Measurements from ENCODE around the gene RNF208. TPM values are rescaled to one million over a fixed set of nuclear protein-coding genes. Genes with fewer than 3 reads are reported as not detected.

The RNF208 gene
- total and polyA plus RNA-seq, 7 donors = 4.8 to 12.8 (median 6.4) TPM

DNA sequence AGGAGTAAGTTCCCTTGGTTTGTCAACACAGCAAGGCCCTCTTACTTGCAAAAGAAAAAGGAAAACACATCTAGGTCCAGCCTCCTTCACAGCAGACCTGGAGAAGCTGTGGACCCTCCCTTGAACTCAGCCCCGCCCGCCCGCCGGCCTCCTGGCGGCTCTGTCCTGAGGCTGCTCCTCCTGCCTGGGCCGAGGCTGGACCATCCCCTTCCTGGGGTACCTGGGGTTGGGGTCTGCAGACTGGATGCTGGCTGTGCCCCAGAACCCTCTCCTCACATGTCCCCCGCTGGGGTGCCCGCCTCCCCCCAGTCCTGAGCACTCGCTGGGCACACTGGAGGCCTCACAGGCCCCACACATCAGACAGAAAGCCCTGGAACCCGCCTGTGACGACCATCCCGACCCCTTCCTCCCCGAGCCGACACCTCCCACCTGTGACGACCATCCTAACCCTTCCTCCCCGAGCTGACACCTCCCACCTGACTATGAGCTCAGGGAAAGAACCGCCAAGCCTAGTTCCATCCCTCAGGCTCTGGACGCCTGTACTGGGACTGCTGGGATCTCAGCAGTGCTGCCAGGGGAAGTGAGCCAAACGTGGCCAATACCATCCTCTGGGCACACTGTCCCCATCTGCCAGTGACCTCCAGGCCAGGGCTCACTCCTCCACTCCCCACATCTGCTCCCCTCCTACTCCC is 43.0 kb downstream of the RNF208 start:
- 87 to 88% (median 88%) methylated on average over 19 of the region's 19 CpGs for WGBS, 3 donors
- peaks cover 3 to 72% of the 10 kb centered on the region in 2 donors for H3K36me3 ChIP-seq (ENCODE audit: insufficient read depth in 1 of 2, low read depth in 1 of 2)

DNA sequence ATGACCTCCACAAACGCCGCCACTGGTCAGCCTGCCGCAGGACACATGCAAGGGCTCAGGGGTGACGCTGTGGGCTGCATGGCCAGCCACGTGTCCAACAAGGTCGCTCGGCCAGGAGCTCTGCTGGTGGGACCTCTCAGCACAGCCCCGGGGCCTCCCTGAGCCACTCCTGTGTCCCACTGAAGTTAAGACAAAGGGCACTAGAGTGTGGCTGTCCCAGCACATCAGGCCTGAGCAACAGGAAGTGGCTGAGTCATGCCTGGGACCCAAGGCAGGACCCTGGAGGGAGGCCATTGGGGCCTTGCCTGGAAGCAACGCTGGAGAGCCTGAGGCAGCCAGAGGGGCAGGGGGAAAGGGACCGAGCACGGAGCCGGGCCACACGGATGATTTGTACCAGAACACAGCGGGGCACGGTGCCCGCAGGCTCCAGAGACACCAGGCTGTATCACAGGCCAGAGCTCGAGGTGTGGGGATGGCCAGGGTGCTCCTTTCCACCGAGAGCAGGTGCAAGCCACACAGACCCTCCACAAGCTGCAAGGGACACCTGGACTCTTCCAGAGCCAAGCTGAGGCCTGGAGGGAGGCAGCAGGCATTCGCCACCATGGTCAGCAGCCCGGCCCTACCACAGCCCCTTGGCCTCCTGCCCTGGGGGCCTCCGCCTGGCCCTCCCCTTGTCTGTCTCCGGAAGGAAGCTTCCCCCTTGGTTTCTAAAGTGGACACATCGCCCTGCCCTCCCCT is 43.7 kb downstream of the RNF208 start:
- Histone ChIP-seq H3K27me3 (ENCODE audit: insufficient read depth in 3 of 3, low read length in 2 of 3) (no peaks in the 10 kb centered on the region), H3K9me3 (no peaks in the 10 kb centered on the region), H3K27ac (no peak overlapping the region), H3K4me1 (no peaks in the 10 kb centered on the region), H3K4me3 (no peak overlapping the region), H3K36me3 (ENCODE audit: insufficient read depth in 1 of 2, low read depth in 1 of 2) (peaks cover 3 to 67% of the 10 kb centered on the region in 2 donors)
- intact Hi-C loops (cut with DNase I) = no loop called here
- no peak for TF ChIP-seq CTCF (IDR thresholded peaks at IDR 0.05)
- WGBS, 3 donors = 83 to 89% (median 88%) methylated on average over 21 to 23 of the region's 23 CpGs
- ATAC-seq (no peak), DNase-seq (no peak)

More for the DNA sequence above, 43.0 kb downstream of the RNF208 start:
- ATAC-seq (no peak), DNase-seq (no peak)
- TF ChIP-seq CTCF (IDR thresholded peaks at IDR 0.05) = no peak
- H3K4me1 ChIP-seq = no peaks in the 10 kb centered on the region
- no peak overlapping the region for H3K4me3 ChIP-seq
- intact Hi-C loops (cut with DNase I) = no loop called here
- H3K27ac ChIP-seq = no peak overlapping the region
- H3K27me3 ChIP-seq (ENCODE audit: insufficient read depth in 3 of 3, low read length in 2 of 3) = no peaks in the 10 kb centered on the region
- no peaks in the 10 kb centered on the region for H3K9me3 ChIP-seq

DNA sequence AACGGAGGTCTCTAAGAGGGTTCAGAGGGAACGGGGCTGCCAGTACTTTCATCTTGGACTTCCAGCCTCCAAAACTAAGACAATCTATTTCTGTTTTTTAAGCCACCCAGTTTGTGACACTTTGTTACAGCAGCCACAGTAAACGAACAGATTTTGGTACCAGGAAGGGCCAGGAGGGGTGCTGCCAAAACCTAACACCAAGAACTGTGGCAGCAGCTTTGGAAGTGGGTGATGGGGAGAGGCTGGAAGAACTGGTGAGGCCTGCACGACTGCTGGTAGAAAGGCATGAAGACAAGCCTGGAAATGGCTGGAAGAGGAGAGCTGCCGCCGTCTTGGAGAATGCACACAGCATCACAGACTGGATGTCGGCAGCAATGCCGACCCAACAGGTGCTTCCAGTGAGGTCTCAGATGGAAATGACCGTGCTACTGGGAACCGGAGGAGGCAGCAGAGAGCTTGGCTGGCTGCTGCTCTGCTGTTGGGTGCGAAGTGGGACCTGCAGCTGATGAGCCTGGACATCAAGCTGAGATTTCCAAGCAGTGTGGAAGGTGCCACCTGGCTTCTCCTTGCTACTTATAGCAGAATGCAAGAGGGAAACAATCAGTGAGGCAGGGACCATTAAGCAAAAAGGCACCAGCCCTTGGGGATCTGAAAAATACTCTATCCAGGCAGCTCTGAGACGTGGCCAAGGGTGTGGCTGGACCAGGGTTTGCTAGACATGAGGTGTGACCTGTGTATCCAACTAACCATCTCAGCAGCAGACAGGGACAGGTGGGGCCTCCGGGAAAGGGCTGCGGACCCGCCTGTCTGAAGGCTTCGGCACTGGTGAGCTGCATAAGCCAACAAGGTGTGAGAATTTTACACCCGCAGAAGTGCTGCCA is 45.5 kb downstream of the RNF208 start:
- peaks cover 3 to 48% of the 10 kb centered on the region in 2 donors for H3K36me3 ChIP-seq (ENCODE audit: insufficient read depth in 1 of 2, low read depth in 1 of 2)
- no peak overlapping the region for H3K4me3 ChIP-seq
- peak in 3 of 4 donors; percentile 56 to 72 (median 61) for ATAC-seq
- no peaks in the 10 kb centered on the region for H3K4me1 ChIP-seq
- no peak overlapping the region for H3K27ac ChIP-seq
- no peaks in the 10 kb centered on the region for H3K9me3 ChIP-seq
- WGBS, 3 donors = 50 to 53% (median 50%) methylated on average over 17 of the region's 17 CpGs
- intact Hi-C loops (cut with DNase I) = no loop called here
- H3K27me3 ChIP-seq (ENCODE audit: insufficient read depth in 3 of 3, low read length in 2 of 3) = peaks cover 0 to under 1% (median 0%) of the 10 kb centered on the region in 3 donors
- peak; percentile 51 for TF ChIP-seq CTCF (IDR thresholded peaks at IDR 0.05)
- no peak for DNase-seq

DNA sequence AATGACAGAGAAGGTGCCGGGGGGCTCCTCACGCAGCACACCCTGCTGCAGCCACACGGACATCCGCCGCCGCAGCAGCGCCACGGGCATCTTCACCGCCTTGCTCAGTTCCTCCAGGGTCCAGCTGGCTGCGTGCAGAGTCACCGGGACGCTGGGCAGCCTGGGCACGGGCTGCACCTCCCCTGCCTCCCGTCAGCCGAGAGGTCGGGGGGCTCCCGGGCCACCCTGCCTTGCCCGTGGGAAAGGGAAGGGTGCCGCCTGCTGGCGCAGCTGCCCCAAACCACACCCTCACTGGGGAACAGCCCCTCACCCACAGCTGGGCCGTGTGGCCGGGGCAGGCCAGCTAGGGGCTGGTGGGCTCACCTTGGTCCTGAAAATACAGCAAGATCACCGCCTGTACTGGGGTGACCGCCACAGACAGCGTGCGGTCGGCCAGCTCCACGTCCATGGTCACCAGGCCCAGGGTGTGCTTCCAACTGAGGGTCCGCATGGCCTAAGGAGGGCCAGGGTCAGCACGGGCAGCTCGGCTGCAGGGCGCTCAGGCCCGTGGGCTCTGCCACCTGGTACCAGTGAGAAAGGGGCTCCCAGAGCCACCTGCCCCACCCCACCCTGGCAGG is 46.6 kb downstream of the RNF208 start:
- no peak for TF ChIP-seq CTCF (IDR thresholded peaks at IDR 0.05)
- Histone ChIP-seq H3K27me3 (ENCODE audit: insufficient read depth in 3 of 3, low read length in 2 of 3) (peaks cover 0 to 11% (median 0%) of the 10 kb centered on the region in 3 donors), H3K4me1 (no peaks in the 10 kb centered on the region), H3K4me3 (no peak overlapping the region), H3K36me3 (ENCODE audit: insufficient read depth in 1 of 2, low read depth in 1 of 2) (peaks cover 0 to 37% of the 10 kb centered on the region in 2 donors), H3K27ac (no peak overlapping the region), H3K9me3 (no peaks in the 10 kb centered on the region)
- ATAC-seq = peak in 2 of 4 donors; percentile 19 to 22
- 31 to 40% (median 36%) methylated on average over 33 of the region's 33 CpGs for WGBS, 3 donors
- intact Hi-C loops (cut with DNase I) = no loop called here
- DNase-seq = no peak
